CD4-positive, alpha-beta T cell treated with Interleukin-15 for 4 hours (primary cell): Measurements from ENCODE around the gene CAMTA1.
"Not testable (repeated sequence)": the region's sequence is repeated elsewhere in the genome, so short reads cannot be mapped to it uniquely, and the experiment has no call there.

Source experiments
- DNase-seq: peaks from one replicate; pipeline ENCODE4 v3.0.0-alpha.2; 2020; ENCODE audit warnings: low spot score

The CAMTA1 gene

DNA sequence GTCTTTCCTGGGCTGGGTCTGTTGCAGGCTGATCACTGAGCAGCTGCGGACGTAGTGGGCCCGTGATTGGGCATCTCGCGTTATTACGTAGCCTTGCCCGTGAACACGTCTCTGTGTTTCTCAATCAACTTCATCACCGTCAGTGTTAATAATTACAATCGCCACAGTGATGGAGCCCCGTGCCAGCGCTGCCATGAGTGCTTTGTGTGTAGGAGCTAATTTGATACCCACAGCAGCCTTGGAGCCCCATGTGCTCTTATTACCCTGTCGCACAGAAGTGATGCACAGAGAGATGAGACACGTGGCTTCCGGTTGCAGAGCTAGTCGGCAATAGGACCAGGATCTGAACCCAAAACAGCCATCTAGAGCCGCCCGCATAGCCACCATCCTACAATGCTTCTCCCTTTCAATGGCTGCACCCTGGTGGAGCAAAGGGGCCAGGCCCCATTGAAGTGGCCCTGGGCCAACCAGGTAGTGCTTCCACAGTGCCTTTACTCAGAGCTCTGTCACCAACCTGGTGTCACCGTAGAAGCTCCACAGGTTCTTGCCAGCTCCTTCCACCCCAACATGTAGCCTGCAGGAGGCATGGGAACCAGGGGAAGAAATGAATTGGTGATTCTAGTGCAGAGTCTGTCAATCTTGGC lies 587.3 kb downstream of the CAMTA1 start:
- DNase-seq: no peak

DNA sequence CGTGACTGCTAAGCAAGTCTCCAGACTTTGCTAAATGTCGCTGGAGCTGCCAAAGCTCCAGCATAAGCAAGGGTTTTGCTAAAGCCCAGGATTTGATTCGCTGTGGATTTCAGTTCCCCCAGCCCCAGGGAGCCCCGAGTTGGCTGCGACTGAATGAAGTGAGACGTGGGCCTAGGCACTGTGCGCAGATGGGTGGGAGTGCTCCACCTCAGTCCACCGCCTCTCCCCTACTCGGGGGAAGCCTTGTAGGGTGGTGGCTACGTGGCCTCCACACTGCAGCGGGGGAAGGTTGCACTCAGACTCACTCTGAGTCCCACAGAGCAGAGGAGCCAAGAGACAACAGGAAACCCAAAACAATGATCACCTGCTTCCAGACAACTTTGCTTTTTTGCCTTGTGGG lies 588.0 kb downstream of the CAMTA1 start:
- DNase-seq: no peak

DNA sequence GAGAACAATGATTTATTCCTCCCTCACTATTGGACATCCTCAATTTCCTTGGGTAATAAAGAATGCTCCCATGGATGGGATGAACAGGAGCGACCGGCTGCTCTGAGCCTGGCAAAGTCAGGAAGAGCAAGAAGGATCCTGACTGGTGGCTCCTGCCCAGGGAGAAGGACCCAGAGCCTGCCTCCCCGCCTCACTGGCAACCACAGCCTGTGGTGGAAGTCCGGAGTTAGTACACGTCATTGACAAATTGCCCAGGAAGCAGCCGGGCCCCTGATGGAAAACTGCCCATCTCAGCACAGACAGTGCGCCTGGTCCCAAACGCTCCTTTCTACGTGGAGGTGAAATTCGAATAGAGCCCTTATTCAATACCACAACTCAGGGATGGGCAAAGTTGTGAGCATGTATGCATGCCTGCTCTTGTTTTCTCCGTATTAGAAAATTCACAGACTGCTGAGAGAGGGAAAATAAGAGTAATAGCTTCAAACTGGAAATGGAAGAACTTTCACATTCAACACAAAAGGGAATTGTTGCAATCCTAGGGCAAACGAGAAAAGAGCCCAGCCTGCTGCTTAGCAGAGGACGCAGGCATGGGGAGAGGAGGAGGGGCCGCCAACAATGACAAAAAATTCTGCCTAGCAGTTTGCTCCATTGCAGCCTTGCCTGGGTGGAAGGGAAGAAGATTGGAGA lies 588.8 kb downstream of the CAMTA1 start:
- no peak for DNase-seq

DNA sequence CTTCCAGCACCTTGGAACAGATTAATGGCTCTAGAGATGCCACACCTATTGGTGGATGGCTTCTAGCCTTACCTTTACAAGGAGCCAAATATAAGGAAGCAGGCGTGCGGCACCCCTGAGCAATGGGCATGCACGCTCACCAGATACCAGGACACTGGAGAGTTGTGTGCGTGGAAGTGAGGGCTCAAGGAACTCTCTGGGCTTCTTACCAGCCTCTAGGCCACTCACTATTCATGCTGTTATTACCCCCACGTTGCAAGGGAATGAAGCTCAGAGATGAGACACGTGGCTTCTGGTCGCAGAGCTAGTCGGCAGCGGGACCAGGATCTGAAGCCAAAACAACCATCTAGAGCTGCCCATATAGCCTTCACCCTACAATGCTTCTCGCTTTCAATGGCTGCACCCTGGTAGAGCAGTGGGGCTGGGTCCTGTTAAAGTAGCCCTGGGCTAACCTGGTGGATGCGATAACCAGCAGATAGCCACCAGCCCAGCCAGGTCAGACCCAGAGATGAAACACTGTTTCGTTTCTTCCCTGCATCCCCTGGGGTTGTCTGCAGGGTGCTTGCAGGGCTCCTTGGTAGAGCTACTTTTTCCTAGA lies 589.4 kb downstream of the CAMTA1 start:
- no peak for DNase-seq

DNA sequence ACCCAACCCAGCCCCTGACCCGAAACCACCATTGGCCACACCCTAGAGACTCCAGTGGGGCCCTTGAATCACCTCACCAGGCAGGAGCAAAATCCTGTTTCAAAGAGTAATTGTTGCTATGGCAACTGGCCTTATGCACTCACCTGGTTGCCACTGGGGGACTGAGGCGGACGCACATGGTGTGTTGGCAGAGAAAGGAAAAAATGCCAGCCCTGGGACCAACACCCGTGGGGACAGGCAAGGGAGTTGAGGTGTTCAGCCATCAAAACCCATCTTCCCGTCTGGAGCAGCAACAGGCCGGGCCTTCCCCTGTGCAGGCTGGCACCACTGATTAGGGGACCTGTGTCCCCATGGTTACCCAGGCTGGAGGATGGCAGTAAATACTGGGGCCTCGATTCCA lies 590.1 kb downstream of the CAMTA1 start:
- no peak for DNase-seq

DNA sequence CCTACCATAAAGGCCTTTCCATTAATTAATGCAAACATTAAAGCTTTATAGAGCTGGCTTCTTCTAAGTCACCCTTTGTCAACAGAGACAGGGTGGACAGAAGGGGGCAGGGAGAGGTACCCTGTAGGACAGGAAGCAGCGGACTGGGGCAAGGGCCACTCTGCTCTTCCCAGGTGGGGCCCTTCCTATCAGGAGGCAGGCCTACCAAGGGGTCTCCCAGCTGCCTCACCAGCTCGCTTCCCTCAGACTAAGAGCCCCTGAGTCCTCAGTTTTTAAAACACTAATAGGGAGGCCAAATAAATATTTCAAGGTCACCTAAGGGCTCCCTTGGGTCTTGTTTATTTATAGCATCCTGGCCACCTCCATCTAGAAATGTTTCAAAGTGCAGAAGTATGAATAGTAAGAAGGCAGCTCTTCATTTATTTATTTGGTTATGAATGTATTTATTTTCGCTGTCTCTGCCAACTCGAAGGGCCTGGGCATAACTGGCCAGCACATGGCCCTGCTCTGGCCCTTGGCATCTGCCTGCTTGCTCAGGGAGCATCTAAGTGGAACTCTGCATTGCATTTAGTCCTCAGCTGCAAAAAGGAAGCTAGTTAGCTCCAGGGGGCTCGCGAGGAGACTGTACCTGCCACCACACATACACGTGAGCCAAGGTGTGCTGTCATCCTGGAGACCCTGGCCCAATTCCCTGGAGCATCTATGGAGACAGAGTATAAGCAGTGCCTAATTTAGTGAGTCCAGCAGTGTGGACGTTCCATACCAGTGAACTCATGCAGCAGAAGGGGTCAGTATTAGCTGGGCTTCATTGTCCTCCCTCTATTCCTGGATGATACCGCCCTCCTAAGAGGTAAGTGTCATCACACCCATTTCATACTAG lies 590.8 kb downstream of the CAMTA1 start:
- no peak for DNase-seq

DNA sequence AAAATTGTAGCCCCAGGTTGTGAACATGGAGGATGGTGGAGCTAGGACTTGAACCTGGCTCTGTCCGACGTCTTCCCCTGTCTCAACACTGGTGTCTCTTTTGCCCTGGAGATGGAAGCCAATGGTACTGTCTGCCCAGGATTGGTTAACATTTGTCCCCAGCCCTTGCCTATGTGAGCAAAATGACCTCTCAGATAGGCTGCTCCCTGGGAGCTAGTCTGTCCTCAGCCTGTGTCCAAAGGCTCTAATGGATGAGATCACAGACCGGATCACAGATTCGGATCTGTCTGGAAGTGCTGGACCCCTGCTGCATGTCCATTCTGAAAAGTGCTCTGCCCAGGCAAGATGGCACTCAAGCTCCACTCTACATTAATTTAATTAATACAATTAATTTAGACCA lies 591.4 kb downstream of the CAMTA1 start:
- no peak for DNase-seq

DNA sequence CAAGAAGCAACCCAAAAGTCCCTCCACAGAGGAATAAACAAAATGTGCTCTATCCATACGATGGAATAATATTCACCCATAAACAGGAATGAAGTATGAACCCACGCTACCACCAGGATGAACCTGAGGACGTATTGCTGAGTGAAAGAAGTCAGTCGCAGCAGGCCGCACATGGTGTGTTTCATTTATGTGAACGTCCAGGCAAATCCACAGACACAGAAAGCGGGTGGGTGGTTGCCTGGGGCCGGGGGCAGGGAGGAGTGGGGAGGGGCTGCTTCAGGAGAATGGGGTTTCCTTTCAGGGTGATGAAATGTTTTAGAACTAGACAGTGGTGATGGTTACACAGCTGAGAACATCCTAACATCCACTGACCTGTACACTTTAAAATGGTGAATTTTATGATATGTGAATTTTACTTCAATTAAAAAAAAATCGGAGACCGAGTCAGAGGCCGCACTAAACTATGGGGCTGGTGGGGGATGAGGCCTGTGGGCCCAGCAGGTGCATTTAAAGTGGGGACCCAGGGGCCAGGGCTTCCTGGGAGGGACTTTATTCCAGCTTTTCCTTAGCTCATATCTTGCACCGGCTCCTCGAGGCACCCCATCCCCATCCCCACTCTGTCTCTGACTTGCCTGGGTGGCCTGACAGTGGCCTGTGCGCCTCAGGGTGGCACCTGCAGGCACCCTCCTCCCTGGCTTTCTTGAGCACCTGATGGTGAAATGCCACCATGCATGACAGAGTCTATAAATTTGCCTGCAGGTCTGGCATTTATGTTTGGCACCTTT lies 593.3 kb downstream of the CAMTA1 start:
- DNase-seq: no peak

DNA sequence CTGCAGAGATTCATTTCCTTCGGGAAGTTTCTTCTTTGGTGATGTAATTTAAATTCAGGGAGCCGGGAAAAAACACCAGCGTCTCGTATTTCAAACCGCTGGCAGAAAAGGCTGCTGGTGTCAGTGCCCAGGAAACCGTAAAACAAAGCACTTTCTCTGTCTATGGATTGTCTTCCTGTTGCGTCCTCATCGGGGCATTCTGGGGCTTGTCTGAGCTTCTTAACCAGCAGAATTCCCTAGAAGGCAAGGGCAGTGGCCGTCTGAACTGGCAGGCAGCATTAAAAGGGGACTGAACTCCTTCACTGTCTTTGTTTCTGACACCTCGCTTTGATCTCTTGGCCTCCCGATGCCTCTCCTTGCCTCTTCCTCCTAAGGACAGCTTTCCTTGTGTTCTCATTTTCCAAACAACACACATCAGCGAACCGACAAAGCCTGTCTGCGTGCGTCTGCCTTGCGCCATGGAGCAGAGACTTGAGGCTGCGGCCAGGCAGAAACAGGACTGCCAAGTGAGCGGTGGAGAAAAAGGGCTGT lies 594.3 kb downstream of the CAMTA1 start:
- no peak for DNase-seq

DNA sequence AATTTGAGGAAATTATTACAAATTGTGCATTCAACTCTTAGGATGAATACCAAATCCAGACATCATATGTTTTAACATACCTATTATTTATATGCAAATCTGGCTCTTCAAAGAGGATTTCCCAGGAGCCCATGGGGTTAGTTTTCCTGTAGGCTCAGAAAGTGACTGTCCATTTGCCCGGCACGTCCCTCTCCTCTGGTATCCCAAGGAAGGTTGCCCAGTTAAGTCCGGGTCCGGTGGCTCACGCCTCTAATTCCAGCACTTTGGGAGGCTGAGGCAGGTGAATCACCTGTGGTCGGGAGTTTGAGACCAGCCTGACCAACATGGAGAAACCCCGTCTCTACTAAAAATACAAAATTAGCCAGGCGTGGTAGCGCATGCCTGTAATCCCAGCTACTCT lies 594.8 kb downstream of the CAMTA1 start:
- DNase-seq: not testable (repeated sequence)

DNA sequence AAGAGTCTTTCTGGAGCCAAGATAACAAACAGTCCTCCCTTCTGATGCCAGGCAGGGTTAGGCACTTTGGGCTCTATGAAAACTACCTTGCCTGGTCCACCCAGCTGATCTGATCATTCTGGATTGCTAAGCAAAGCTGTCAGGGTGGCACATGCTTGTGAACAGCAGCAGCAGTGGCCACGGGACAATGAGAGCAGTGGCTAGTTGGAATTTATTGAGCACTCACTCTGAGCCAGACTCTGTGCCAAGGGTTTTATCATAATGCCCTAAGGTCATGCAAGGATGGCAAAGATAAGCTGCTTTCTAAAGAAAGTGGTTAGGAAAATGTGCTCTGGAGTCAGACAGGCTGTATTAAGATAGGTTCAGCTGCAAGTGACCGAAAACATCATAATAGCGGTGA lies 595.5 kb downstream of the CAMTA1 start:
- DNase-seq: no peak

DNA sequence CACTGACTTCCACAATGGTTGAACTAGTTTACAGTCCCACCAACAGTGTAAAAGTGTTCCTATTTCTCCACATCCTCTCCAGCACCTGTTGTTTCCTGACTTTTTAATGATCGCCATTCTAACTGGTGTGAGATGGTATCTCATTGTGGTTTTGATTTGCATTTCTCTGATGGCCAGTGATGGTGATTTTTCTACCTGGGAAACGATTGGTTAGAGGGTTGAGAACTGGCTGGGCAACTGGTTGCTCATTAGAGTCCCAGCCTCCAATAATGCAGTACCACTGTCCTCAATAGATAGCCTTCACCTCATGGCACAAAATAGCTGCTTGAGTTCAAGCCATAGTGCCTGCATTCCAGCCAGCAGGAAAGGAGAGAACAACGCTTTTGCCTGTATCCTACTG lies 596.5 kb downstream of the CAMTA1 start:
- not testable (repeated sequence) for DNase-seq

DNA sequence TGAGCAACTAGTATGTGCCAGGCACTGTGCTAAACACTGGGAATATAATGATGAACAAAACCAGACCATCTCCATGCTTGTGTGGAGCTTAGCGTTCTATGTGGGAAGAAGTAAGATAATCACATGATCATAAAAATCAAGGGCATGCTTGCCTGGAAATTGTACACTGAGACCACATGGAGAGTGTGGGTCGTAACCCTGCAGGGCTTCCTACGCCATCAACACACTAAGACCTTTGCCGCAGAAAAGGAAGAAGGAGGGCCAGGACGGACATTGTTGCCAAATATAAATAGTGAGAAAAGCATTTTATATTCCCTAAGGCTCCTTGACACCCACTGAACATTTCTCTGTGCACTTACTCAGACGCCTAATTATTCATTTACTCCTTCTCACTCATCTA lies 597.7 kb downstream of the CAMTA1 start:
- no peak for DNase-seq

DNA sequence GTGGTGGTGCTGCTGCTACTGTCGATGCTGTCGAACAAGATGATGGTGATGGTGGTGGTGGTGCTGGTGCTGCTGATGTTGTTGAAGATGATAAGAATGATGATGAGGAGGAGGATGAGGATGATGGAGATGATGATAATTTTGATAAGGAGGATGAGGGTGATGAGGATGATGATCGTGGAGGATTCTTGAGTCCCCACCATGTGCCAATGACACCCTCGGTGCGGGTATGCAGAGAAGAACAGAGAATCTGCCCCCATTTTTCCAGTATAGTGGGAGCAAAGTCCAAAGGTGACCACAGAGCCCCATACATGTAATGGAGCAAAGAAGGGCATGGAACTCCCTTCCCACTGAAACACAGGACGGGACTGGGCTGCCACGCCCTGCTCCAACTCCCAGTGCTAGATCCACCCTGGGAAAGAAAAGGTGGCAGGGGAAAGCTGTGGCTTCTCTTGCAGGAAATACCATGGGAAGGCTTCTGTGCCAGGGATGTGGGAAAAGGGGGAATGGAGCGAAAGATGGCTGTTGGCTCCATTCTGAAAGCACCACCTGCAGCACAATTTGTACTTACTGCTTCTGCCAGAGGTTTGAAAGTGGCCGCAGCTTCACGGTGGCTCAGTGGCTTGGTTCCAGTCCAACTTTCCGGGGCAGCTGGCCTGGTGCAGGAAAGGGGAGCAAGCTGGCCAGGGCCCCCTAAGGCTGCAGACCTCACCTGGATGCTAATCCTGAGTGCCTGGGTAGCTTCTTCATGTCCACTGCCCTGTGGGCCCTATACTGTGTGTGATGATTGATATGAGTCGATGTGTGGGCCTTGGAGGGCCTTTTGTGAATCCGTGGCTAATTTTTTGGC lies 598.6 kb downstream of the CAMTA1 start:
- no peak for DNase-seq

DNA sequence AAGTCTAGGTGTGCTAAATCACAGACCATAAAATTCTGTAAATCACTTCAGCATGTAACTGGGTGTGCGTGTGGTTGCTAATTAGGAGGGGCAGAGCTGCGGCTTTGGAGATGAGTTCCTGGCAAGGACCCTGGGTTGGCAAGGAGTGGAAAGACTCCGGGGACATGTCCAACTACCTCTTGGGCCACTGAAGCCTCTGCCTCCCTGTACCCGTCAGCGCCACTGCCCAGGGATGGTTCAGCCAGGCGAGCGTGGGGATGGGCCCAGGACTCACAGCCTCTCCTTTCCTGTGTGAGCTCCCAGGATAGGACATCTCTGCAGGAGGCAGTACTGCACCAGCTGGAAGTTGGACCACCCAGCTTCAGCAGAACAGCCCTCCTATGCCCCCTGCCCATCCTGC lies 599.4 kb downstream of the CAMTA1 start:
- DNase-seq: no peak

DNA sequence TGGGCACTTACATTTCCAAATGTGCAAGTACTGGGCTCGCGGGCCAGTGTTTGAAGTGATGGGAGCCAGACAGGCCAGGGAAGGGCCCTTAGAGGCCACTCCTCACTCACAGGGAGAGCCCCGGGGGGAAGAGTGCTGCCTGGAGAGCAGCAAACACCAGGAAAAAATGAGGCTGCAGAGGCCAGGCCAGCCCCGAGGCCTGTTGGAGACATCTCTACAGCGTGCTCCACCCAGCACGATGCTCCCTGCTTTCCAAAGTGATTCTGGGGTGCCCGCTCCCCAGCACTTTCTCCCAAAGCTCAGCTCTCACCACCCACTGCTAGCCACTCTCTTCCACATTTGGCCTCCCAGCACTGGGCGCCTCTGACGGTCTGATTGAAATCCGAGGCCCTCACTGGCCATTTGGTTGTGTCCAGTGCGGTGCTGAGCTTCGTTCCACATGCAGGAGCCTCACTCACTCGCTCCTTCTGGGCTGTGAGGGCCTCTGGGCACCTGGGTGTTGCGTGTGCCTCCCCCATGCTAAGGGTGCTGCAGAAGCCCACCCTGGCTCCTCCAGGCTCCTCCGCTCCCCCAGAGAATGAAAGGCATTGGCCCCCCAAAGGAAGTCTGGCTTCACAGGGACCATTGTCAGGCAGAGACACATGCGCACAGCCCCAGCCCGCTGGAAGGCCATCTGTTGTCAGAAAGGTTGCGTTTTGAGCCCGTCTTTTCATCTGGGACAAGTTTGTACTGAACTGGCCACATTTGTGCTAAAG lies 600.4 kb downstream of the CAMTA1 start:
- DNase-seq: no peak

DNA sequence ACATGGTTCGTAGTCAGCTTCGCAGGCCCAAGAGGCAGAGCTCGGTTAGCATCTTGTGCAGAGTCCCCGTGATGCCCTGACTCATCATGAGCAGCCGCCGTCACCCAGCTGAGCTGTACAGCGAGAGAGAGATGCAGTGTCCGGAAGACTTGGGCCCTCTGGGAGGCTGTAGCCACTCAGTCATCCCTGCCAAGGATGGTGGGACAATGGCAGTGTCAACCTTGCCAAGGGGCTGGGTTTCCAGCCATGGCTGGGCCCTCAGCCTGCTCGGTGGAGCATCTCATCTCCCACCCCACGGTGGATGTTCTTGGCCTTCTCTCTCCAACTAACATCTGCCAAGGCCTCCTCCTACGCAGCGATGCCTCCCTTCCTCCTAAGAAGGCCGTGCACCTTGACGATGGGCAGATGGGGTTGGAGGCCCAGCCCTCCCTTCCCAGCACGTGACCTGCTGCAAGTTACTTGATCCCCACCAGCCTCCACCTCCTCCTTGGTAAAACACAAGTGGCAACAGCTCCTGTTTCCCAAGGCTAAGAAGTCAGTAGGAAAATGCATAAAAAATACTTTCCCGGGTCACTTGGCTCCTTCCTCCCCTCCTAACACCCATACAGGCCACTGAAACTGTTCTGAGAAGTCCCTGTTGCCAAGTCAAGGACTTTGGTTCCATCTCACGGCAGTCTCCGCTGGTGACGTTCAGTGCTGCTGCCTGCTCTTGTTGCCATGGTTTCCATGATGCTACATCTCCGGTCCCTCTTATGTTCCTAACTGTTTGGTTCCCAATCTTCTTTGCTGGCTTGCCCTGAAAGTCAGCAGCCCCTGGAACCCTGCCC lies 601.2 kb downstream of the CAMTA1 start:
- DNase-seq: no peak

DNA sequence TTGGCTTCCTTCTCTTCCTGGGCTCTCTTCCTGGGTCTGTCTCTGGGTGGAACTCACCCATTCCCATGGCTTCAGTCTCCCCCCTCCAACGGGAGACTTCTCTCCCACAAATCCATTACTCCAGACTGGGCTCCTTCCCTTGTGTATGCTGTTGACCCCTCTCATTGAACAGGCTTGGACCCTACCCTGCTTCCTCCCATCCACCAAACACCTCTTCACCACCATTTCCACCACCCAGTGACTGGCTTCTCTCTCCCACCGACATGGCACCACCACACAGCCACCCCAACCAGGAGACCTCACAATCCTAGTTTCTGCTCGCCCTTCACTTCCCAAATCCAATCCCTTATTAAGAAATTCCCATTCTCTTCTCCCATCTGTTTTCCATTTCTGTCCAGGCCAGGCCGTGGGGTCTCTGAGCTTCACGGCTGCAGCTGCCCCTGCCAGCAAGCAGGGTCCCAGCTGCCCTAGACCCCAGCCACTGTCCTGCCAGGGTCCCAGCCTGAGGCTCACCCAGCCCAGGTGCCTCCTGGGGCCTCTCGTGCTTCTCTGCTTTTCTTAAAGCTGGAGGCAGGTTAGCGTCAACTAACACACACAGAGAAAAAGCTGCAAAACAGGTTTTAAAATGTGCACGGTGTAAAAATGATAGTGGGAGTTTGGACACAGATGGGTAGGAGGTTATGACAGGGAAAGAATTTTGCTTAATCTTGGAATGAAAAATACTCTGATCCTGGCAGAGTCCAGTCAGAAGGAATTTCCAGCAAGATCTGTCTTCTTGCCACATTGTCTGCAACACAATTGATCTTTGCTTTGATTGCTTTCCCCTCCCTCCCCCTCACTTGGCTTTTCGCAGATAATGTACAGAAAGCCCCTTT lies 602.0 kb downstream of the CAMTA1 start:
- DNase-seq: no peak
